ENCODE data around the gene PRPF40A. TPM values are rescaled to one million over a fixed set of nuclear protein-coding genes. Genes with fewer than 3 reads are reported as not detected.

Gene PRPF40A
- total and polyA plus RNA-seq, 2 of the 13 experiments (the other 11 are each of a cell fraction or from before 2014, with no cell fraction given) = 146 to 207 TPM

DNA sequence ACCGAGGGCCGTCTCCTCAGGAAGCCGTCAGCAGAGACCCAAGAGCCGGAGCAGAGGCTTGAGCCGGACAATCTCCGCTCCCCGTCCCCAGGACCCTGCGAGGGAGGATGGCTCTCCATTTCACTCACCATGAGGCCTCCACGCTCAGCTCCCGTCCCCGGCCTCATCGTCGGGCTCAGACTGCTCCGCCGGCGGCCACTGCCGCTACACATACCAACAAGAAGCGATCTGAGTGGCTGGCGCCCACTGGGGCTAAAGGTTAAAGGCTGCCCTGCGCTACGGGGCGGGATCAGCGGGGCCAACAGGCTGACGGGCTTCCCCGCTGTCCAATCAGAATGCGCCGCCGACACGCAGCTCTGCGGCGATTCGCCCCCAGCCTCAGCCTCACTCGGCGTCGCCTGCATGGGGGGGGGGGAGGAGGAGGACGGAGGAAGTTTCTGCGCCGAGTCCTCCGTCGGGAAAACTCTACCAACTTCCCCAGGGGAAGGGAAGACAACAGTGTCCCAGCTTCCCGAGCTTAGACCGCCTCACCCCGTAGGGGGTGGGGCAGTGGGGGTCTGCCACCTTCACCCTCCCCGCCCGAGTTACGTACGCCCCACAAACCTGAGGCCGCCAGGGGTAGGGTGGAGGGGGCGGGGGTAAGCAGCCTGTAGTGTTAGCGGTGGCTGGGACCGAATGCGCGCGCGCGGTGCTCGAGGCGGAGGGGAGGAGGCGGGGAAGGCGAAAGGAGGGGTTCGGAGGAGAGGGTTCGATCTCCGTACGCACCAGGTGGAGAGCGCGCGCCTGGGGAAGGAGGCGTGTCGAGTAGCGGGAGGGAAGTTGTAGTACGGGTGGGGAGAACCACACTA is at the start of gene PRPF40A (continued):
- TF ChIP-seq, protein P1, sequence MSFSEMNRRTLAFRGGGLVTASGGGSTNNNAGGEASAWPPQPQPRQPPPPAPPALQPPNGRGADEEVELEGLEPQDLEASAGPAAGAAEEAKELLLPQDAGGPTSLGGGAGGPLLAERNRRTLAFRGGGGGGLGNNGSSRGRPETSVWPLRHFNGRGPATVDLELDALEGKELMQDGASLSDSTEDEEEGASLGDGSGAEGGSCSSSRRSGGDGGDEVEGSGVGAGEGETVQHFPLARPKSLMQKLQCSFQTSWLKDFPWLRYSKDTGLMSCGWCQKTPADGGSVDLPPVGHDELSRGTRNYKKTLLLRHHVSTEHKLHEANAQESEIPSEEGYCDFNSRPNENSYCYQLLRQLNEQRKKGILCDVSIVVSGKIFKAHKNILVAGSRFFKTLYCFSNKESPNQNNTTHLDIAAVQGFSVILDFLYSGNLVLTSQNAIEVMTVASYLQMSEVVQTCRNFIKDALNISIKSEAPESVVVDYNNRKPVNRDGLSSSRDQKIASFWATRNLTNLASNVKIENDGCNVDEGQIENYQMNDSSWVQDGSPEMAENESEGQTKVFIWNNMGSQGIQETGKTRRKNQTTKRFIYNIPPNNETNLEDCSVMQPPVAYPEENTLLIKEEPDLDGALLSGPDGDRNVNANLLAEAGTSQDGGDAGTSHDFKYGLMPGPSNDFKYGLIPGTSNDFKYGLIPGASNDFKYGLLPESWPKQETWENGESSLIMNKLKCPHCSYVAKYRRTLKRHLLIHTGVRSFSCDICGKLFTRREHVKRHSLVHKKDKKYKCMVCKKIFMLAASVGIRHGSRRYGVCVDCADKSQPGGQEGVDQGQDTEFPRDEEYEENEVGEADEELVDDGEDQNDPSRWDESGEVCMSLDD (CRISPR knock-in tag; IDR thresholded peaks at IDR 0.05; ENCODE audit: borderline replicate concordance) = no peak
- no peak for TF ChIP-seq GTF2F1 (IDR thresholded peaks at IDR 0.05; ENCODE audit: low read length)
- TF ChIP-seq PAWR (CRISPR knock-in tag; IDR thresholded peaks at IDR 0.05; ENCODE audit: borderline replicate concordance) = peak; percentile 86
- peak; percentile 81 for TF ChIP-seq ZNF350 (CRISPR knock-in tag; IDR thresholded peaks at IDR 0.05; ENCODE audit: borderline replicate concordance, low read depth)
- TF ChIP-seq NFKBIZ (CRISPR knock-in tag; IDR thresholded peaks at IDR 0.05) = peak; percentile 36; the same call in 1 of the 2 replicates
- TF ChIP-seq, protein P2, sequence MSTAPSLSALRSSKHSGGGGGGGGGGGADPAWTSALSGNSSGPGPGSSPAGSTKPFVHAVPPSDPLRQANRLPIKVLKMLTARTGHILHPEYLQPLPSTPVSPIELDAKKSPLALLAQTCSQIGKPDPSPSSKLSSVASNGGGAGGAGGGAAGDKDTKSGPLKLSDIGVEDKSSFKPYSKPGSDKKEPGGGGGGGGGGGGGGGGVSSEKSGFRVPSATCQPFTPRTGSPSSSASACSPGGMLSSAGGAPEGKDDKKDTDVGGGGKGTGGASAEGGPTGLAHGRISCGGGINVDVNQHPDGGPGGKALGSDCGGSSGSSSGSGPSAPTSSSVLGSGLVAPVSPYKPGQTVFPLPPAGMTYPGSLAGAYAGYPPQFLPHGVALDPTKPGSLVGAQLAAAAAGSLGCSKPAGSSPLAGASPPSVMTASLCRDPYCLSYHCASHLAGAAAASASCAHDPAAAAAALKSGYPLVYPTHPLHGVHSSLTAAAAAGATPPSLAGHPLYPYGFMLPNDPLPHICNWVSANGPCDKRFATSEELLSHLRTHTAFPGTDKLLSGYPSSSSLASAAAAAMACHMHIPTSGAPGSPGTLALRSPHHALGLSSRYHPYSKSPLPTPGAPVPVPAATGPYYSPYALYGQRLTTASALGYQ (CRISPR knock-in tag; IDR thresholded peaks at IDR 0.05) = peak; percentile 77; the same call in 1 of the 2 replicates
- TF ChIP-seq RBM22 (optimal IDR thresholded peaks at IDR 0.05; ENCODE audit: low read length) = peak; percentile 55
- TF ChIP-seq ZNF121 (CRISPR knock-in tag; IDR thresholded peaks at IDR 0.05) = 0 out of 2 replicates have a peak, but pooled peaks have one; percentile 30
- TF ChIP-seq, protein P3, sequence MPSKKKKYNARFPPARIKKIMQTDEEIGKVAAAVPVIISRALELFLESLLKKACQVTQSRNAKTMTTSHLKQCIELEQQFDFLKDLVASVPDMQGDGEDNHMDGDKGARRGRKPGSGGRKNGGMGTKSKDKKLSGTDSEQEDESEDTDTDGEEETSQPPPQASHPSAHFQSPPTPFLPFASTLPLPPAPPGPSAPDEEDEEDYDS (CRISPR knock-in tag; IDR thresholded peaks at IDR 0.05) = peak; percentile 91
- peak; percentile 82 for TF ChIP-seq YEATS4 (CRISPR knock-in tag; IDR thresholded peaks at IDR 0.05; ENCODE audit: borderline replicate concordance)
- no peak for TF ChIP-seq ZSCAN20 (CRISPR knock-in tag; IDR thresholded peaks at IDR 0.05; ENCODE audit: borderline replicate concordance)
- TF ChIP-seq PCBP2 (optimal IDR thresholded peaks at IDR 0.05; ENCODE audit: low read depth, low read length, poor library complexity, severe bottlenecking) = peak; percentile 3
- TF ChIP-seq AKAP8 (CRISPR knock-in tag; IDR thresholded peaks at IDR 0.05) = peak; percentile 91; the same call in 1 of the 2 replicates
- TF ChIP-seq ZBTB7A (CRISPR knock-in tag; IDR thresholded peaks at IDR 0.05) = peak; percentile 67; the same call in 1 of the 2 replicates
- peak; percentile 96 for TF ChIP-seq SPEN (CRISPR knock-in tag; IDR thresholded peaks at IDR 0.05; ENCODE audit: low read depth)
- TF ChIP-seq GFI1 (CRISPR knock-in tag; IDR thresholded peaks at IDR 0.05; ENCODE audit: borderline replicate concordance) = no peak; the same call in 1 of the 2 replicates
- TF ChIP-seq, protein P4, sequence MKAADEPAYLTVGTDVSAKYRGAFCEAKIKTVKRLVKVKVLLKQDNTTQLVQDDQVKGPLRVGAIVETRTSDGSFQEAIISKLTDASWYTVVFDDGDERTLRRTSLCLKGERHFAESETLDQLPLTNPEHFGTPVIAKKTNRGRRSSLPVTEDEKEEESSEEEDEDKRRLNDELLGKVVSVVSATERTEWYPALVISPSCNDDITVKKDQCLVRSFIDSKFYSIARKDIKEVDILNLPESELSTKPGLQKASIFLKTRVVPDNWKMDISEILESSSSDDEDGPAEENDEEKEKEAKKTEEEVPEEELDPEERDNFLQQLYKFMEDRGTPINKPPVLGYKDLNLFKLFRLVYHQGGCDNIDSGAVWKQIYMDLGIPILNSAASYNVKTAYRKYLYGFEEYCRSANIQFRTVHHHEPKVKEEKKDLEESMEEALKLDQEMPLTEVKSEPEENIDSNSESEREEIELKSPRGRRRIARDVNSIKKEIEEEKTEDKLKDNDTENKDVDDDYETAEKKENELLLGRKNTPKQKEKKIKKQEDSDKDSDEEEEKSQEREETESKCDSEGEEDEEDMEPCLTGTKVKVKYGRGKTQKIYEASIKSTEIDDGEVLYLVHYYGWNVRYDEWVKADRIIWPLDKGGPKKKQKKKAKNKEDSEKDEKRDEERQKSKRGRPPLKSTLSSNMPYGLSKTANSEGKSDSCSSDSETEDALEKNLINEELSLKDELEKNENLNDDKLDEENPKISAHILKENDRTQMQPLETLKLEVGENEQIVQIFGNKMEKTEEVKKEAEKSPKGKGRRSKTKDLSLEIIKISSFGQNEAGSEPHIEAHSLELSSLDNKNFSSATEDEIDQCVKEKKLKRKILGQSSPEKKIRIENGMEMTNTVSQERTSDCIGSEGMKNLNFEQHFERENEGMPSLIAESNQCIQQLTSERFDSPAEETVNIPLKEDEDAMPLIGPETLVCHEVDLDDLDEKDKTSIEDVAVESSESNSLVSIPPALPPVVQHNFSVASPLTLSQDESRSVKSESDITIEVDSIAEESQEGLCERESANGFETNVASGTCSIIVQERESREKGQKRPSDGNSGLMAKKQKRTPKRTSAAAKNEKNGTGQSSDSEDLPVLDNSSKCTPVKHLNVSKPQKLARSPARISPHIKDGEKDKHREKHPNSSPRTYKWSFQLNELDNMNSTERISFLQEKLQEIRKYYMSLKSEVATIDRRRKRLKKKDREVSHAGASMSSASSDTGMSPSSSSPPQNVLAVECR (CRISPR knock-in tag; IDR thresholded peaks at IDR 0.05; ENCODE audit: borderline replicate concordance) = peak; percentile 74; the same call in 1 of the 2 replicates
- TF ChIP-seq PHF8 (CRISPR knock-in tag; IDR thresholded peaks at IDR 0.05) = peak; percentile 98

All from HepG2 (cell line).